RPMI7951 (cell line): ENCODE data around the gene SLC30A2. TPM values are rescaled to one million over a fixed set of nuclear protein-coding genes. Genes with fewer than 3 reads are reported as not detected.
A peak's percentile ranks its signal among the peaks of the same experiment; 100 is the strongest.

Source experiments
- DNase-seq: peaks from one replicate; pipeline ENCODE4 v3.0.0-alpha.2; 2012; ENCODE audit warnings: low read depth
- total RNA-seq: library from RNA; depleted of rRNA; stranded (reverse); fragments of >200 nt; shearing (Covaris generic); gene quantifications from 2 replicates; pipeline ENCODE4 v1.2.3, GENCODE V29; 2014

Gene SLC30A2
- total RNA-seq, 1 experiment from 2014 or later: not detected

DNA sequence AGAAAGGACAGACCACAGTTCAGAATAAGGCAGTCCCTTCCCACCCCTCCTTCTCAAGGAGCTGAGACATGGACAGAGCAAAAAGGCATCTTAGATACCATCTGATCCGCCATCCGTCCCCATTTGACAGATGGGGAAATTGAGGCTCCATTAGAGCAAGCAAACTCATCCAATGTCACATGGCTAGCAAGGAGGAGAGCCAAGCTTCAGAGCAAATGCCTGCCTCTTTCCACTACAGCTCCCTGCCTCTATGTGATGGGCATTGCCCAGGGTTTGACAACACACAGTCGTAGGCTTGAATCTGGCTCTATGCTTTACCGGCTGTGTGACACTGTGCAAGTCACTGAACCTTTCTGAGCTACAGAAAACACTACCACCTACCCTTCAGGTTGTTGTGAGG lies 3.9 kb downstream of the SLC30A2 start:
- DNase-seq: no peak

DNA sequence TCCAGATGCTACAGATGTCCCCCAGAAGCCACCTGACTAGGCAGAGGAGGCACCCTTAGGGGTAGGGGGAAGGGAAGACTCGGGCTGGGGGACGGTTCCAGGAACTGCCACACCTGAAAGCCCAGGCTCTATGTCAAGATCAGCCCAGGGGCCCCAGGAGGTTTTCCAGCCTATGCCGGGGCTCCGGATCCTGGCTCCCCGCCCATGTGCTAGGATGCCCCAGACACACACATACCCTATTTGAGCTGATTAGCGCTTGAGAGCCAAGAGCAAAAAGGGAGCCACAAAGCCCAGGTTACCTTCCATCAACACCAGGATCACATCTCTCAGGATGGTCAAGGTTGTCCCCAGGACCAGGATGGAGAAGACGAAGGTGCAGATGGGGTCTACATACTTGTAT lies 4.5 kb downstream of the SLC30A2 start:
- no peak for DNase-seq

DNA sequence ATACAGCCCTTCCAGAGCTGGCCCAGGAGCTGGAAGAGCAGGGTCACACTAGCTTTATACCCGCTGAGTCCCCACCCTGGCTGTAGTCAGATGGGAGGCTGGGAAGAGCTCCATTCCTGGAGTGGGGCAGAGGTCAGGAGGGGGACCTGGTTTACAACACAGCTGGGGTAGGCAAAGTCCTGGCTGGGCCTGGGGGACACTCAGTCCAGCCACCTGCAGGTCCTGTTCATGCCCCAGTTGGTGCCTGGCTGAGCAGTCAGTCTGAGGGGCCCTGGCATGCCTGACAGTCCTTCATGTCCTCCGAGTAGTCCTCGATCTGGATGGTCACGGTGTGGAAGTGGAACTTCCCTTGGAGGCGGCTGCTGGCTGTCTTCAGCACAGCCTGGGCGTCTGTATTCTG lies 7.0 kb downstream of the SLC30A2 start:
- no peak for DNase-seq

DNA sequence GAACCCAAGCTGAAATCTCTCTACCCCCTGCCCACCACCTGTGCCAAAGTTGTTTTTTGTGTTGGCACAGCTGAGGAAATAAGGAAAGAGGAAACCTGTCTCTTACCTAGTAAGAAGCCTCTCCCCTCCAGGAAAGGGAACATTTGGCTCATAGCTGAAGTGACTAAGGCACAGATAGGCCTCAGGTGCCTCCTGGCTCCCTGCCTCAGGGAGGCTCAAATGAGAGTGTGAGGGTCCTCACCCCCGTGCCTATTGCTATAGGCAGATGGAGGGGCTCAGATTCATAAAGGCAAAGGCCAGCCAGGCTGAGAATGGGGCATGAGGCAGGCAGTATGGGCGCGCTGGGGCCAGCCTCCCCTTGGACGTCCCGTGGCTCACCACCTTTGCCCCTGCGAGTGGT lies 7.4 kb downstream of the SLC30A2 start:
- DNase-seq: no peak

DNA sequence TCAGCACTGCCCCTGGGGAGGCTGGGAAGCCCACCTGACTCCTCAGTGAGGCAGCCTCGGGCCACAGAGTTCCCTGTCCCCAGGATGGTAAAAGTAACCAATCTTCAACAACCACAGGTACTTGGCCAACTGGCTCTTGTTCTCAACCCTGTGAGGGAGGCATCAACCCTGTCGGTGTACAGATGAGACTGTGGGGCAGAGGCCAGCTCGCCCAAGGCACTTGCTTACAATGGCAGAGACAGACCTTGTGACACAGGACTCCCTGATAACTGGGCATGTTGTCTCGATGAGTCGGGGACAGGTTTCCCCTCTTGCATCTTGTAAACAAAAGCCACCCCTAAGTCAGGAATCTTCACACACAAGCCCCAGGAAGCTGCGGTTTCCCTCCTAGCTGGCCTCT lies 8.0 kb downstream of the SLC30A2 start:
- no peak for DNase-seq

DNA sequence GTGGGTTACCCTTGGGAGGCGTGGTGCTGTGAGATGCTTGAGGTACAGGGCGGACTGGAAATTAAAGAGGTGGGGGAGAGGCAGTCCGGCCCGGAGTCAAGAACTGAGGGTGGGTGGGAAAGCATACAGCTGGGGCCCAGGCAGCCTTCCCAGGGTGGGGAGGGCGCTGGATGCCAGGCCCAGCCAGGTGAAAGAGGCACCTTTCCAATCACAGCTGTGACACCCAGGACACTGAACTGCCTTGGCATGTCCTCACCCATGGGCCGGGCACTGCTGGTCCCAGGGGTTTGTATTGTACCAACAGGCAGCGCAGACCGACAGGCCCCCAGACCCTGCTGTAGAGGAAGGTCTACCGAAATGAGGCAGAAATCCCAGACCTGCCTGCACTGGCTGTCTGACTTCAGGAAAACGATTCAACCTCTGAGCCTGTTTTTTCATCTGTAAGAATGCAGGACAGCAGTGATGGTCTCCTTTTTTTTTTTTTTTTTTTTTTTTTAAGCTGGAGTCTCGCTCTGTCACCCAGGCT lies 9.1 kb downstream of the SLC30A2 start:
- DNase-seq: no peak

DNA sequence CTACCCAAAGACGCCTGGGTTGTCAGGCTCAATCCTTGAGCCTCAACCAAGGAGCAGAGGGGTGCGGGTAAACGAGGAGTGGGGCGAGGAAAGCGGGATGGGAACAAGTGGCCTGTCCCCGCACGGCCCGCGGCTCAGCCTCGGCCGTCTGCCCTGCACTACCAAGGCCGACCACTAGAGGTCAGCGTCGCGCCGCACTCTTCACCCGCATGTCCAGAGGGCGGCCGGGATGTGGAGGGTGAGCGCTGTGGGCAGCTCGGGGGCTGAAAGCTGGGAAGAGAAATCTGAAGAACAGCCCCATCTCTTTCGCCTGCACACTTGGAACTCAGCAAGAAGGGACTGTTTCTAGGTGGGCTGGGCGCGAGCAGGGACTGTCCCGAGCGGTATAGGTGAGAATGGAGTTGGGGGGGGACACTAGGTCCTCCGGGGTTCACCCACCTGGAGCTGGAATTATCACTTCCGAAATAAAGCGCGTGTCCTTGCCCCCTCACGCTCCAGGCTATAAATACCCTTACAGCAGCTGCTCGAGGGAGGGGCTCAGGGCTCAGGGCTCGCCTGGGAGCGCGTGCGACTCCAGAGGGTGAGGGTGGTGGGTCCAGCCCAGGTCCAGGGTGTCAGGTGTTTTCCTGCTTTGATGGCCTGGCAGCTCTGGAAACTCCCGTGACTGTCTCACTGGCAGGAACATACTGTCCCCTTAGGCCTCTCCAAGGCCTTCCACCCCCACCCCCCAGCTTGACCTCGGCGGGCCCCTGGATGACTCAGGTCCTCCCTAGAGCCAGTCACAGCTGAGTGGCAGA lies 9.8 kb downstream of the SLC30A2 start:
- peak; percentile 65 for DNase-seq

DNA sequence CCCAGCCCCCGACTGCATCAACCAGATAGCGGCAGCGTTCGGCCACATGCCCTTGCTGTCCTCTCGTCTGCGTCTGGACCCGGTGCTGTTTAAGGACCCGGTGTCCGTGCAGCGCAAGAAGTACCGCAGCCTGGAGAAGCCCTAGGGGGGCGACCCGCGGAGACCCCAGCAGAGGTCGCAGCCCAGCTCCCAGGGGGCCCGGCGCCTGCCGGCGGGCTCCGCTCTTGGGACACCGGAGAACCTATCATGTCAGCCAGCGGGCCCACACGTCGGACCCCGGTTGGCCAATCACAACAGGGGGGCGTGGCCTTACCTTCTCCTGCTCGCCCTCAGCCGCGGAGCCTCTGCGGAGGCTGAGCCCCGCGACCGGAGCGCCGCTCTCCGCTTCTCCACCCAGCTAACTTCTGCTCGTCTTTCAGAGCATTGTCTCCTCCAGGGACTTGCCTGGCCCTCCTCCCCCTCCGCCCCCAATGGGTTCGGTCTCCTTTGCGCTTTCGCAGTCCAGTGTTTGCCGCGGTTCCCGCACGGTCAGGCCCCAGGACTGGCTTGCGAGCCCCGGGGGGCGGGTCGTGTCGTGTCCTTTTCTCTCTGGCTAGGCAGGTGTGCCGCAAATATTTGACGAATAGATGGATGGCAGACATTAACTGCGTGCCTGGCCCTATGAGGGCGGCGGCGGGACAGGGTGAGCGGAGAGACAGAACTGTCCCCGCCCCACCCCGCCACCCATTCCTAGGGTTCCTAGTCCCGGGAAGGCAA lies 10.5 kb downstream of the SLC30A2 start:
- peak; percentile 89 for DNase-seq

DNA sequence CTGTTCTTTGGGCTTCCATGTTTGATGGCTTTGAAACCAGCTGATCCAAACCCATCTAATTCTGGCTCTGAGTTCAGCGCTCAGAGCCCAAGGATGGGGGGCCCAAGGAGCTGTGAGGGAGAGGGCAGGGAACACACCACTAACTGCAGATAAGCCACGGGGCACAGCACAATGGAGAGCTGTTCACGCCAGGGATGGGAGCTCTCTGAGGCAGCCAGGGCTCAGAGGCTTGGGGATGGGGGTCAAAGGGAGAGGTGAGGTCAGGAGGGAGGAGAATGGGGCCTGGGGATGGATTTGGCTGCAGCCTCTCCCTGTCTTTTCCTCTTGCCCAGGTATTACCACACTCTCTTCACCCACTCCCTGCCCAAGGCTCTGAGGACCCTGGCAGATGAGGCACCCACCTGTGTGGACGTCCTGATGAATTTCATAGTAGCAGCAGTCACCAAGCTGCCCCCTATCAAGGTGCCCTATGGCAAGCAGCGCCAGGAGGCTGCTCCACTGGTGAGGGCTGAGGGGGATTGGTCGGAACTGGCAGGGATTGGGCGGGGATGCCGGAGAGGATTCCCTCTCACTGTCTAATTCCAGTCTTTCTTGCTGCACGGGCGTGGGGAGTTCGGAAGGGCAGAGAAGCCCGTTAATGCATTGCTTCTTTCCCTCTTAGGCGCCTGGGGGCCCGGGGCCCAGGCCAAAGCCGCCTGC lies 11.3 kb downstream of the SLC30A2 start:
- no peak for DNase-seq

DNA sequence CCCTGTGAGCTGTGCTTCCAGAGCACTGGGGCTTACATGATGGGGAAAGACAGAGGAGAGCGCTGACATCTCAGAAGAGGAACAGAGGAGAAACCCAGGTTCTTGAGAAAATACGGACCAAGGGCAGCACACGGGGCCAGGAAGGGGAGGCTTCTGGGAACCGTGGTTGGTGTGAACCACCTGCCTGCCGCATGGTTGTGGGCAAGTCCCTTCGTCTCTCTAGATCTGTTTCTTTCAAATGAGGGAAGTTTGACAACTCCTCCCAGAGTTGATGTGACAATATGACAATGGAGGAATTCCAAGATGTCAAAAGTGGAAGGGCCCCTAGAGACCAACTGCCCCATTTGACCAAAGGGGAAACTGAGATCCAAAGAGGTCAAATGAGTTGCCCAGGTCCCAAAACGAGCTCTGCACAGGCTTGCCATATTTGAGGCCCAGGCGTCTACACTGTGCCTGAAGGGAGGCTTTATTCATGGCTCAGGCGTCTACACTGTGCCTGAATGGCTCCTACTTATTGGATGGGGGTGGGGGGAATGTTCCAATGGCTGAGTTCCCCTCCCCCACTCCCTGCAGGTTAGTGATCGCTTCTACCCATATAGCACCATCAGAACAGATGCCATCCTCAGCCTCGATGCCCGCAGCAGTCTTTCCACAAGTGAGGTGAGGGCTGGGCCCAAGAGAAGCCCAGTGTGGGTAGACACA lies 13.1 kb downstream of the SLC30A2 start:
- DNase-seq: no peak

DNA sequence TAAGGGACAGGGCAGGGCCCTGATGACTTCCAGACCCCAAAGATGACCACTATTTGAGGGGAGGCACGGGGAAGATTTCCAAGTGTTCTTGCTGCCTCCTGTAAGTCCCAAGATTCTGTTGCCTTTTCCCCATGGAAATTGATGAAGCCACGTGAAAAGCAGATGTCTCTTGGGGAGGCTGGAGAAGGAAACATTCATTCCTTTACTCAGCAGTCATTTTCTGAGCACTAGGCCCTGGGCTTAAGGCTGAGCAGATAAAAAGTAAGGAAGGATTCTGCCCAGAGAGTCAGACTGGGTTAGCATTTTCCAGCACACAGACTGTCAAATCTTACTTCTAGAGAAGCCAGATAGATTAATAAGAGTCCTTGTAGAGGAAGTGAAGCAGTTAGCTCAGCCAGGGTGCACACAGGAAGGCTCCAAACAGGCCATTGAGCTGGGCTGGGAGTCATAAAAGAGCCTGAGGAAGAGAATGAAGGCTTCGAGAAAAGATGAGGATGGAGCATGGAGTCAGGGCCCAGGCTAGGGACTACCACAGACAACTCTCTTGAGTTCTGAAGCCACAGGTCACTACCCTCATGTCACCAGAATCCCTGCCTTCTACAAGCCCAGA lies 14.2 kb downstream of the SLC30A2 start:
- DNase-seq: no peak

DNA sequence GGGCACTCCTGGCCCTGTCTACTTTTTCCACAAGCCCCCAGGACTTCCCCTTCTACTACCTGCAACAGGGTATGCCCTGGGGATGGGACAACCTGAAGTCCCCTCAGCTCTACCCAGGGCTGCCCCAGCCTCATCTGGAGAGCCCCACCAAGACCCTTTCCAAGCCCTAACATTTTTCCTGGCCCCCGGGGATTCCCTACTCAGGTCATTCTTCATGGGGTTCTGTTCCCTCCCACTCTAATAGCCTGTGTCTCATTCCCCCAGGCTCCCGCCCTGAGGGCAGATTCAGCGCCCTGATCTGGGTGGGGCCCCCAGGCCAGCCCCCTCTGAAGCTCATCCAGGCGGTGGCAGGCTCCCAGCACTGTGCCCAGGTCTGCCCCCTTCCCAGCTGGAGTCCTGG lies 14.7 kb downstream of the SLC30A2 start:
- no peak for DNase-seq

DNA sequence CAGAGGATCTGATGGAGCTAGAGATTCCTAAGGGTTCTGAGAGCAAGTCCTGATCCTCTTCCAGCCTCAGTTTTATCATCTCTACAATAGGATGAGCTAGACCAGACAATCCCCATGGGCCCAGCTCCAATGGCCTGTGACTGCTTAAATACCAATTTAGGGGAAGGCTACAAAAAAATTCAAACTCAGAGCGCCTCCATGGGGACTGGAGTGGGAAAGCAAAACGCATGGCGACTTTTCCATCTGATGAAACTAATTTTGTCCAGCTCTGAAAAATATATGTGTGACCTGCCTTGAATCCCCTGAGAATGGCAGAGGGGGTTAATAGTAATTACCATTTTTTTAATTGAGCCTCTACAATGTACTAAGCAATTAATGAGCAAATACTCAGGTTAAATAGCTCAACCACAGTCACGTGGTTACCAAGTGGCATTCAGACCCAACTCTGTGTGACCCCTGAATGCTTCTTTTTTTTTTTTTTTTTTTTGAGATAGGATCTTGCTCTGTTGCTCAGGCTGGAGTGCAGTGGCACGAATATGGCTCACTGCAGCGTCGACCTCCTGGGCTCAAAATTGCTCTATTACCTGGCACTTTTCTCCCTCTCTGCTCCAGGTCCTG lies 15.9 kb downstream of the SLC30A2 start:
- no peak for DNase-seq

DNA sequence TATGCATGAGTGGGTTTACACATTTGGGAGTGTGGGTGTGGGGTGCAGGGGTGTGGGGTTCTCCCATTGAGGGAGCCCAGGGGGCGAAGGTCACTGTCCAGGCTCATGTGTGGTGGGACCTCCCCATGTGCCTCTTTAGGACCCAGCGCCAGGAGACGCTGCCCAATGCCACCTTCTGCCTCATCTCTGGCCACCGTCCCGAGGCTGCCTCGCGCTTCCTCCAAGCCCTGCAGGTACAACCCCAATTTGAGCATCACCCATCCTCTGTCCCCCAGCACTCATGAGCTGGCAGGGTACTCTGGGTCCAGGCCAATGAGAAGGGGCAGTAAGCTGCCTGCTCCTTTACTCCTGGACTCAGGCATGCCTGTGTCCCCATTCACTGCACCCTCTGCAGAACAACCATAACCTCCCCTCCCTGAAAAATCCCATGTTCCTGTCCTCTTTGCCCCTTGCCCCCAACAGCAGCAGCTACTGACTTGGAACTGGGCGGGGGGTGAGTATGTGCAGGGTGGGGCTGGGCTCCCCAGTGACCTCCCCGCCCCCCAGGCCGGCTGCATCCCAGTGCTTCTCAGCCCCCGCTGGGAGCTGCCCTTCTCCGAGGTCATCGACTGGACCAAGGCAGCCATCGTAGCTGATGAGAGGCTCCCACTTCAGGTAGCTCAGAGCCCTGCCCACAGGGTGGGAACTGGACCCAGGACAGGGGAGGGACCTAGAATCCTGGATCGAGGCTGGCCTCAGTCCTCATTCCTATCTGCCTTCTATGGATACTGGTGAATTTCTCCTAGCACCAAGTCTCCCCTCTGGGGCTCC lies 16.7 kb downstream of the SLC30A2 start:
- no peak for DNase-seq

DNA sequence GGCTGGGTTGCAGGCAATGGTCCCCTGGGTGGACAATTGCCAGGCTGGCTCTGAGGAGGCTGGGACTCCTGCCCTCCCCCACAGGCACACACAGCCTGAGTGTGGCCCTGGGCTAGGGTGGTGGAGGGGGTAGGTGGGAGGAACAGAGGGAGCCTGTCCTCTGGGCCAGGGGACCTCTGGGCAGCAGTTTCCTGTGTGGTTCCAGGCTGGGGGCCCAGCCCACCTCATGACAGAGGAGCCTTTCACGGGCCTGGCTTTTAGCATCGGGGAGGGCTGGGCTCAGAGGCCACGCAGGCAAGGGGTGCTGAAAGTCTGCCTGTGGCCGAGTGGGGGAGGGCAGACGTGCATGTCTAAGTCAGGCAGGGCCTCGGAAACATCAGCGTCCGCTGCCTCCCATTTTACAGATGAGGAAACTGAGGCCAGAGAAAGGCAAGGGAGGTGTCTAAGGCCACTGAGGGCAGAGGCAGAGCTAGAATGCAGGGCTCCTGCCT lies 17.4 kb downstream of the SLC30A2 start:
- DNase-seq: peak; percentile 71

DNA sequence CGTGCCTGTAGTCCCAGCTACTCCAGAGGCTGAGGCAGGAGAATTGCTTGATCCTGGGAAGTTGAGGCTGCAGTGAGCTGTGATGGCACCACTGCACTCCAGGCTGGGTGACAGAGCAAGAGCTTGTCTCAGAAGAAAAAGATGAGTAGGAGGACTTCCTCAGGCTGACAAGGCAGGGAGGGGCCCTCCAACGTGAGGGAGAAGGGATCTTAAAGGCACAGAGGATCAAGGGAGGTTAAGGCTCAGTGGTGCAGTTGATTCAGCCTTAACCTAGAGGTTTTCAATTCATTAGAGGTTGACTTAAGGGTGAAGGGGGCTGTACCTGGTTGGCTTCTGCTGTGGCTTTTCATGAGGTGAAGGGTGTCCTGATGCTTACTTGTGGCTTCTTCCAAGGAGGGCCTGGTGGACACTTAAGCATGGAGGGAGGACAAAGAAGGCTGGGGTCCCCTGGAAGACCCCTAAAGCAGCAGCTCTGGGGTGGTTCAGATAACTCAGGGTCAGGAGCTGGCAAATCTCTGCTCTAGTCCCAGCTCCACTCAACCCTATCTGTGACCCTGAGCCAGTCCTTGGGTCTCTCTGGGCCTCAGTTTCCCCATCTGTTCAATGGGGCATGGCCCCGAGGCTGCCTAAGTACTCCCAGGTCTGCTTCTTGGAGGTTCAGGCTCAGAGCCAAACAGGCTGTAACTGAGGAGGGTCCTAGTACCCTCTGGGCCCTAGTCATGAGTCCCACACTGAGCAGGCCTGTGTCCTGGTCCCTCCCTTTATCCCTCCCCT lies 18.0 kb downstream of the SLC30A2 start:
- DNase-seq: peak; percentile 45

DNA sequence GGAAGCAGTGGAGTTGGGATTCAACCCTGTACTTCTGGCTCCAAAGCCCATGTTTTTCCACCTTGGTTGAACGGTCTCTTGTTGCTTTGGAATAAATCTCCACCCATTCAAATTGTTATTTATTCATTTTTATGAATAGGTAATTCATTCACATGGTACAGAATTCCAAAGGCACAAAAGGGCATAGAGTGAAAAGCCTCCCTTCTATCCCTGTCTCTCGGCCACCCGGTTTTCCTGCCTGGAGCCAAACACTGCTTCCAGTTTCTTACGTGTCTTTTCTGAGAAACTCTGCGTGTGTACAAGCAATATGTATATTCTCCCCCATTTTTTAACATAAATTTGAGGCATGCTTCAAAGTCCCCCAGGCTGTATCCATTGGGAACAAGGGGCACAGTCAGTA lies 20.4 kb downstream of the SLC30A2 start:
- peak; percentile 41 for DNase-seq

DNA sequence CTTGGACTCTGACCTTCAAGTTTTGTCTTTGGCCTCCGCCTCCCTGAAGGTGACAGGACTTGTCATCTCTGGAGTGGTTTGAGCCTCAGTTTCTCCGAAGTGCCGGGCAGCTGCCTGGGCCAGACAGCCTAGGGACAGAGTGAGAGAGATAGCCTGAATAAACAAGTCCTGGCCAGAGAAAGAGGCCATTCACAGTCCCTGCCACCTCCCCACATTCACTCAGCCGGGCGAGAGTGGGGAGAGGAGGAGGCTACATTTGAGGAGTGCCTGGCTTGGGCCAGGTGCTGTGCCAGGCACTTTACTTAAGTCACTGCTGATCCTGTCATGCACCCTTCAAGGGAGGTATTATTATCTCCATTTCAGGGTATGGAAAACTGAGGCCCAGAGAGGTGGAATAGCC lies 20.9 kb downstream of the SLC30A2 start:
- DNase-seq: no peak

DNA sequence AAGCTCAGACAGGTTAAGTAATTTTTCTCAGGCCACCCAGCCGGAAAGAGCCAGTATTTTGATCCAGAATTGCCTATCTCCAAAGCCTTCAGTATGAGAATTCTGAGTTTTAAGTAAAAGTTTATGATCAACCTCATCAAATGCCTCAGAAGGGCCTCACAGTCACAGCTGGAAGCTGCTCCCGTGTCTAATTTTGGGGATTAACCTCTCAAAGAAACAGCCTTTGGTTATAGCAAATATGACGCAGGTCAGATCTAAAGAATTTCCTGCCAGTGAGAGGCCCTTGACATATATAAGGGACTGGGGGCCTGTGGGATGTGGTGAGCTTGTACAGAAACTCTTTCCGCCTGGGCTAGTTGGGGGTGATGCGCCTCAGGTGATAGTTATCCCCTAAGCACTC lies 22.1 kb downstream of the SLC30A2 start:
- DNase-seq: no peak
